LNCAP (cell line): Measurements from ENCODE around the gene VPS13D.

Source experiments
- CTCF ChIP-seq: fragments of 450-650 bp; IDR thresholded peaks from 2 replicates; pipeline ENCODE4 v1.5.1; 2017; ENCODE audit warnings: mild to moderate bottlenecking

VPS13D gene

GRCh38 chr1:12436817-12437599 lies 207.2 kb downstream of the VPS13D start:
- no peak for TF ChIP-seq CTCF

- TF ChIP-seq CTCF, result no peak
Measured at GRCh38 chr1:12437629-12438028, 207.8 kb downstream of the VPS13D start.

GRCh38 chr1:12438349-12438924 lies 208.6 kb downstream of the VPS13D start:
- TF ChIP-seq CTCF, result no peak

- no peak for TF ChIP-seq CTCF
Measured at GRCh38 chr1:12439073-12439472, 209.2 kb downstream of the VPS13D start.

GRCh38 chr1:12441414-12442105 lies 211.7 kb downstream of the VPS13D start:
- TF ChIP-seq CTCF, result no peak

GRCh38 chr1:12442217-12442616 lies 212.4 kb downstream of the VPS13D start:
- no peak for TF ChIP-seq CTCF

- TF ChIP-seq CTCF, result no peak
Measured at GRCh38 chr1:12443151-12443550, 213.3 kb downstream of the VPS13D start.
